Stomach (tissue), 4 donors: Measurements from ENCODE around the gene TTR.

ENCODE experiments used
- CTCF ChIP-seq, 7 experiments: fragments of 450-650 bp in 4 of 7; fragments of 200-600 bp in 3 of 7; sonication (generic) in 3 of 7; IDR thresholded peaks; one replicate each; pipeline ENCODE4 v1.5.1; 2016 to 2019; ENCODE audit warnings: antibody characterized with exemption in 7 of 7, control low read depth in 2 of 7, mild to moderate bottlenecking in 1 of 7
- POLR2A ChIP-seq, 4 donors: fragments of 450-650 bp; IDR thresholded peaks; one replicate each; pipeline ENCODE4 v1.6.1; 2016; ENCODE audit warnings: antibody characterized with exemption in 4 of 4, control low read depth in 2 of 4, mild to moderate bottlenecking in 1 of 4, moderate library complexity in 1 of 4

GRCh38 chr18:31626409-31626808 is 34.7 kb downstream of the TTR start:
- TF ChIP-seq CTCF (IDR thresholded peaks at IDR 0.05) (no peak), POLR2A (IDR thresholded peaks at IDR 0.05) (no peak)
